ENCODE measurements around the gene NOTCH1. TPM values are rescaled to one million over a fixed set of nuclear protein-coding genes. Genes with fewer than 3 reads are reported as not detected.

NOTCH1 gene
- total and polyA plus RNA-seq, 8 donors, result 1.4 to 338 (median 19.1) TPM

- Histone ChIP-seq H3K27me3 (no peaks in the 10 kb centered on the region), H3K36me3 (peaks cover 75 to 100% (median 100%) of the 10 kb centered on the region in 4 donors), H3K27ac (peak overlapping the region; percentile 23 to 73 (median 68)), H3K4me3 (no peak overlapping the region), H3K9me3 (no peaks in the 10 kb centered on the region), H3K4me1 (peaks cover 0 to 6% (median 0%) of the 10 kb centered on the region in 4 donors)
- TF ChIP-seq POLR2AphosphoS5 (IDR thresholded peaks at IDR 0.05) (no peak), POLR2A (IDR thresholded peaks at IDR 0.05) (no peak), EP300 (IDR thresholded peaks at IDR 0.05) (no peak), CTCF (IDR thresholded peaks at IDR 0.05) (no peak)
- WGBS, 5 donors, result 76 to 88% (median 85%) methylated on average over 16 to 46 of the region's 46 CpGs
- intact Hi-C loops (cut with DNase I; ENCODE audit: low total_unique reads), result no loop called here
- DNase-seq, result peak in 1 of 2 donors; percentile 75
These were observed 33.9 kb downstream of the NOTCH1 start for GRCh38 chr9:136511670-136512592.

GRCh38 chr9:136511144-136511669, 34.6 kb downstream of the NOTCH1 start:
- peaks cover 78 to 100% (median 100%) of the 10 kb centered on the region in 4 donors for H3K36me3 ChIP-seq
- no peaks in the 10 kb centered on the region for H3K9me3 ChIP-seq
- H3K4me3 ChIP-seq, result no peak overlapping the region
- no peak for DNase-seq
- no peaks in the 10 kb centered on the region for H3K27me3 ChIP-seq
- peaks cover 0 to 6% (median 0%) of the 10 kb centered on the region in 4 donors for H3K4me1 ChIP-seq
- peak overlapping the region in 4 of 5 donors; percentile 39 to 73 (median 69) for H3K27ac ChIP-seq
- WGBS, 5 donors, result 86 to 93% (median 90%) methylated on average over 22 to 28 of the region's 28 CpGs
- TF ChIP-seq POLR2A (IDR thresholded peaks at IDR 0.05), result no peak
- no peak for TF ChIP-seq POLR2AphosphoS5 (IDR thresholded peaks at IDR 0.05)
- TF ChIP-seq CTCF (IDR thresholded peaks at IDR 0.05), result no peak
- no peak for TF ChIP-seq EP300 (IDR thresholded peaks at IDR 0.05)
- intact Hi-C loops (cut with DNase I; ENCODE audit: low total_unique reads), result no loop called here

- Histone ChIP-seq H3K4me1 (peaks cover 0 to 6% (median 0%) of the 10 kb centered on the region in 4 donors), H3K27me3 (no peaks in the 10 kb centered on the region), H3K9me3 (no peaks in the 10 kb centered on the region), H3K4me3 (no peak overlapping the region), H3K27ac (peak overlapping the region in 4 of 5 donors; percentile 39 to 73 (median 69)), H3K36me3 (peaks cover 76 to 100% (median 100%) of the 10 kb centered on the region in 4 donors)
- DNase-seq, result no peak
- intact Hi-C loops (cut with DNase I; ENCODE audit: low total_unique reads), result no loop called here
- 76 to 95% (median 92%) methylated on average over 15 to 26 of the region's 26 CpGs for WGBS, 5 donors
- TF ChIP-seq POLR2AphosphoS5 (IDR thresholded peaks at IDR 0.05) (no peak), EP300 (IDR thresholded peaks at IDR 0.05) (no peak), CTCF (IDR thresholded peaks at IDR 0.05) (no peak), POLR2A (IDR thresholded peaks at IDR 0.05) (no peak)
These were observed 35.3 kb downstream of the NOTCH1 start for GRCh38 chr9:136510561-136510960.

GRCh38 chr9:136509549-136509948, 36.3 kb downstream of the NOTCH1 start:
- Histone ChIP-seq H3K36me3 (peaks cover 76 to 100% (median 100%) of the 10 kb centered on the region in 4 donors), H3K27ac (peak overlapping the region in 1 of 5 donors; percentile 73), H3K27me3 (no peaks in the 10 kb centered on the region), H3K4me3 (no peak overlapping the region), H3K4me1 (peaks cover 0 to 6% (median 0%) of the 10 kb centered on the region in 4 donors), H3K9me3 (no peaks in the 10 kb centered on the region)
- TF ChIP-seq CTCF (IDR thresholded peaks at IDR 0.05), result no peak
- no peak for TF ChIP-seq EP300 (IDR thresholded peaks at IDR 0.05)
- intact Hi-C loops (cut with DNase I; ENCODE audit: low total_unique reads), result no loop called here
- 85 to 93% (median 86%) methylated on average over 27 of the region's 27 CpGs for WGBS, 5 donors
- no peak for DNase-seq
